ENCODE data around the gene DDX20.

DDX20 gene

DNA sequence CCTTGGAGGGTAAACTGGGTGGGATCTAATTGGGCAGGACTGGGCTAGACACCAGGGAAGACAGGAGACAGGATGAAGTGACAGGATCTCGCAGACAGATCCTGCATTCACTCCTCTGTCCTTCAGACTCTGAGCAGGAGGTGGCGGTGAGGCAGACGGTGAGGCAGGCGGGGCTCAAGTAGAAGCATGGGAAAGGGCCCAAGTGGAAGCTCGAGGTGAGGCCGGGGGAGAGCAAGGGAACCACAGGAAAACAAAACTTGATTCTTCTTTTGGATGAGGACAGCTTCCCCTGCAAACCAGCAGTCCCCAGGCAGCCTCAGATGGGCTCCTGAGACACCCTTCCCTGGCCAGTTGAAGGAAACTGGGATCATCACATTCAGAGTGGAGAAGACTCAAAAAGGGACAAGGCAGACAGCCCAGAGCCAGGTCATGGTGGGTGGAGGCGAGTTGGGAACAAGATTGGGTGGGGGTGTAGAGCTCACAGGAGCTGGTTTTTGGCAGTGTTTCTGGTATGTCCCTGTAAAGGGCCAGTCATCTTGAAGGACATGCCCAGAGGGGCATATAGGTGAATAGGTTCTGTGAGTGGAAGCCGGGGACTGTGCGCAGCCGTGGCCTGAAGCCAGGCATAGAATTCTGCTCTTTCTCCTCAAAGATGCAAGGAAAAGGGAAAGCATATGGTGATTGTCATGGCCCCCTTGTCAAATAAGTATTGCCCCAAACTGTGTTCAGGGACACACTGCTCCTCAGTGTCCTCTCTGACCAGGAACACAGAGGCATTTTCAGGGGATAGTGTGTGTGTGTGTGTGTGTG, 34.5 kb upstream of the DDX20 start:
- FAIRE-seq (no peak), DNase-seq (ENCODE audit: insufficient read length, low spot score) (no peak)
- TF ChIP-seq POLR2AphosphoS5 (IDR thresholded peaks at IDR 0.05; ENCODE audit: low read depth, low read length): no peak
- TF ChIP-seq POLR2A (IDR thresholded peaks at IDR 0.05; ENCODE audit: low read depth, low read length): no peak; the same call in 1 of the 2 replicates
- TF ChIP-seq TAF1 (IDR thresholded peaks at IDR 0.05; ENCODE audit: low read depth, low read length): no peak
- no peak for TF ChIP-seq SPI1 (IDR thresholded peaks at IDR 0.05; ENCODE audit: low read depth, low read length)
- no peak for TF ChIP-seq POU2F2 (IDR thresholded peaks at IDR 0.05; ENCODE audit: low read depth, low read length)
- no peak for TF ChIP-seq PAX5 (IDR thresholded peaks at IDR 0.05; ENCODE audit: insufficient read depth, low read length, severe bottlenecking)

DNA sequence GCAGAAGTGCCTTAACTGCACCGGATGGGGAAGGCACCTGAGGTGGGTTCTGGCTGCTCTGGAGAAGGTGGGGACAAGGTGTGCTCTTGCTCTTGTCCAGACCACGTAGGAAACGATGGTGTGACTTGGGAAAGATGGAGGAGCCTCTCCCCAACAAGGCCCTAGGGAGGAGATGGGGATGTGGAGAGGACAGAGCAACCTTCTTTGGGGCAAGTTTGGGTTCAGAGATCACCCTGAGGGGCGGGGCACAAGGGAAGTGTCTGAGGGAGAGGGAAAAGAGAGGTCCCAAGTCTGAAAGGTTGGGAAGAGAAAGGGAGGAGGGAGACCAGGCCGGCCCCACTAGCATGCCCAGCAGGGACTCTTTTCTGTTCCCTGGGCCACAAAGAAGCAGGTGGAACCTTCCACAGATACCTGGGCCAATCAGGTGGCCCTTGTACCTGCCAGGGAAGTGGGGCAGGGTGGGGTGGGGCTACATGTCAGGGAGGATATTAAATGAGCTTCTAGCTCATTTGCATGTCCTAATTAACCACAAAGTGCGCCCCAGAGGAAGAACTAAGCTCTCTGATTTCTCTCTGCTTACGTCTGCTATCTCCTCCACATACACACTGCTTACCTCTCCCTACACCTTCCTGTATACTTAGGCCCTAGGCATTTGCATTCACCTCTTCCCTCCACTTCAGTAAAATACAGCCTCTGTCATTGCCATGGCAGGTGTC, 32.5 kb upstream of the DDX20 start:
- FAIRE-seq (no peak), DNase-seq (ENCODE audit: insufficient read length, low spot score) (no peak)
- no peak for TF ChIP-seq TAF1 (IDR thresholded peaks at IDR 0.05; ENCODE audit: low read depth, low read length)
- TF ChIP-seq POU2F2 (IDR thresholded peaks at IDR 0.05; ENCODE audit: low read depth, low read length): no peak
- no peak for TF ChIP-seq POLR2A (IDR thresholded peaks at IDR 0.05; ENCODE audit: low read depth, low read length)
- no peak for TF ChIP-seq SPI1 (IDR thresholded peaks at IDR 0.05; ENCODE audit: low read depth, low read length)
- TF ChIP-seq PAX5 (IDR thresholded peaks at IDR 0.05; ENCODE audit: insufficient read depth, low read length, severe bottlenecking): no peak
- no peak for TF ChIP-seq POLR2AphosphoS5 (IDR thresholded peaks at IDR 0.05; ENCODE audit: low read depth, low read length)

DNA sequence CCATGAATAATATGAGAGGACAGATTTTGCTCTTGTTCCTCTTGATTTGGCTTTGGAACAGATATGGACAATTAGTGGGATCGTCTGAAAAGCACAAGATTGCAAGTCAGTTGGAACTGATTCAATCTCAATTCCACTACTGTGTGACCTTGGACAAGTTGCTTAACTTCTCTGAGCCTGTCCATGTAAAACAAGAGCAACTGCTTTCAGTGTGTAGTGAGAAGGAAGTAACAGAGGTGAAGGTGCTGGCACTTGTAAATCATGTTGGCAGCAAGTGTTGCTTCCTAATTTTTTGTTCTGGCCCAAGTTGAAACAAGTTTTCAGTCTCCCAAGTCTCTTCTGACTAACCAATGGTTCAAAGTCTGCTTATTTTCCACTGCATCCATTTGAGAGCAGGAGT, 31.8 kb upstream of the DDX20 start:
- TF ChIP-seq PAX5 (IDR thresholded peaks at IDR 0.05; ENCODE audit: insufficient read depth, low read length, severe bottlenecking): no peak
- TF ChIP-seq POU2F2 (IDR thresholded peaks at IDR 0.05; ENCODE audit: low read depth, low read length): no peak
- no peak for TF ChIP-seq SPI1 (IDR thresholded peaks at IDR 0.05; ENCODE audit: low read depth, low read length)
- TF ChIP-seq POLR2A (IDR thresholded peaks at IDR 0.05; ENCODE audit: low read depth, low read length): no peak
- TF ChIP-seq TAF1 (IDR thresholded peaks at IDR 0.05; ENCODE audit: low read depth, low read length): no peak
- no peak for TF ChIP-seq POLR2AphosphoS5 (IDR thresholded peaks at IDR 0.05; ENCODE audit: low read depth, low read length)
- FAIRE-seq (no peak), DNase-seq (ENCODE audit: insufficient read length, low spot score) (no peak)

DNA sequence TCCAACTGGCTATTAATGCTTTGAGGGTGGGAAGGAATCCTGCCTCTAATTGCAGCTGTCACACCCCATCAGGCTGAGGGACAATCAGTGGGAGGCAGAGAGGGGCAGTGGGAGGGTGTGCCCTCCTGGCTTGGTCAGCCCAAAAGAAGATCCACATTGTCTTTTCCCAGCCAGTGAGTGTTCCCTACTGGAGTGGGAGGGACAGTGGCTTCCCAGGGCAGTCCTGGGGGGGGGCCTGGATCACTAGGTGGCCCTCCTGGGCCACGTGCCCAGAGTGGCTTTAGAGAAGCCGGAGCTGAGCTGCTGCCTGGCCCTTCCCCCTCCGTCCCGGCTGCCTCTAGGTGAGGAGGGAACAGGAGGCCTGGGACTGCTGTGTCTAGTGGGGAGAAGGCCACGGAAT, 30.5 kb upstream of the DDX20 start:
- FAIRE-seq (no peak), DNase-seq (ENCODE audit: insufficient read length, low spot score) (no peak)
- TF ChIP-seq SPI1 (IDR thresholded peaks at IDR 0.05; ENCODE audit: low read depth, low read length) (no peak), TAF1 (IDR thresholded peaks at IDR 0.05; ENCODE audit: low read depth, low read length) (no peak), POLR2A (IDR thresholded peaks at IDR 0.05; ENCODE audit: low read depth, low read length) (no peak), POU2F2 (IDR thresholded peaks at IDR 0.05; ENCODE audit: low read depth, low read length) (no peak), POLR2AphosphoS5 (IDR thresholded peaks at IDR 0.05; ENCODE audit: low read depth, low read length) (no peak), PAX5 (IDR thresholded peaks at IDR 0.05; ENCODE audit: insufficient read depth, low read length, severe bottlenecking) (no peak)

DNA sequence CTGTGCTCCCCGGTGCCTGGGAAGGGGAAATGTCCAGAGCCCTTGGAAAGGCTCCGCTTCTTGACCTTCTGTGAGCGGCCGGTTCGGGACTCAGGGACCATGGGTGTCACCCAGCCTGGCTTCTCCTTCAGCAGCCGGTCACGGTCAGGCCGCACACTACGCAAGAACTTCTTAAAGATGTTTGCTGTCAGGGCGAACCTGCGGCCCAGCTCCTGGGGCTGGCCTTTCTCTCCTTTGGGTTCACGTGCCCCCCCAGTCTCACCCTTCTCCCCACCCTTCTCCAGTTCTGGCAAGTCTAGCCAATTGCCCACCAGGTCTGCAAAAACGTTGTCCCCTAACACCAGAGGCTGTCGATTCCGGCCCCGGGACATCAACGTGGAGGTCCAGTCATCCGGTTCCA, 28.6 kb upstream of the DDX20 start:
- no peak for FAIRE-seq
- TF ChIP-seq SPI1 (IDR thresholded peaks at IDR 0.05; ENCODE audit: low read depth, low read length): no peak
- no peak for TF ChIP-seq TAF1 (IDR thresholded peaks at IDR 0.05; ENCODE audit: low read depth, low read length)
- no peak for TF ChIP-seq POLR2A (IDR thresholded peaks at IDR 0.05; ENCODE audit: low read depth, low read length)
- TF ChIP-seq POU2F2 (IDR thresholded peaks at IDR 0.05; ENCODE audit: low read depth, low read length): no peak
- no peak for TF ChIP-seq PAX5 (IDR thresholded peaks at IDR 0.05; ENCODE audit: insufficient read depth, low read length, severe bottlenecking)
- no peak for DNase-seq (ENCODE audit: insufficient read length, low spot score)

DNA sequence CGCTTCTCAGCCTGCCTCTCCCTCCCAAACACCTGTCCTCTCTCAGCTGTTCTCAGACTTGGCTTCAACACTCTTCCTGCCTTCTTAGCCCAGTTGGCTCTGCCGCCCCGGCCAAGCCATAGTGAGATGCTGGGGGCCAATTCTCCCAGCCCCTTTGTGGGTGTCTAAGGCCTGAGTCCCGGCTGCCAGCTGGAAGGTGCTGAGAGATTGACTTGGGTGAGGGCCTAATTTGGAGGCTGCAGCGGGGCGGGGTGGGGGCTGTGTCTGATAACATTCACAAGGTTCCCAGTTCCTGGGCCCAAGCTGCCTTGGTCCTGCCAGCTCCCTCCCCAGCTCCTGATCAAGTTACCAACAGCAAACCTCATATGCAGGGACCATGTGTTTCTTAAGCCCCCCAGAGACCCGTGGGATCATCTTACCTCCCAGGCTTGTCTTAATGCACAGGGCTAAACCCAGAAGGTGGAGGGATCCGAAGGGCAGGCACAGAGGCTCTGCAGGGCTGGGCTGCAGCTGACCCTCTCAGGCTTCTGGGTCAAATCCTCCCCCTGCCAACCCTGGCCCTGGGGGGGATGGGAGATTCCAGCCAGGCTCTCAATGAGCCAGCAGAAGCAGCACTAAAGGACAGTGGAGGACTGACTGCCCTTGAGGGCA, 26.3 kb upstream of the DDX20 start:
- no peak for FAIRE-seq
- no peak for TF ChIP-seq PAX5 (IDR thresholded peaks at IDR 0.05; ENCODE audit: insufficient read depth, low read length, severe bottlenecking)
- no peak for TF ChIP-seq POLR2AphosphoS5 (IDR thresholded peaks at IDR 0.05; ENCODE audit: low read depth, low read length)
- TF ChIP-seq SPI1 (IDR thresholded peaks at IDR 0.05; ENCODE audit: low read depth, low read length): no peak
- no peak for TF ChIP-seq POU2F2 (IDR thresholded peaks at IDR 0.05; ENCODE audit: low read depth, low read length)
- no peak for TF ChIP-seq POLR2A (IDR thresholded peaks at IDR 0.05; ENCODE audit: low read depth, low read length)
- TF ChIP-seq TAF1 (IDR thresholded peaks at IDR 0.05; ENCODE audit: low read depth, low read length): no peak
- DNase-seq (ENCODE audit: insufficient read length, low spot score): no peak

DNA sequence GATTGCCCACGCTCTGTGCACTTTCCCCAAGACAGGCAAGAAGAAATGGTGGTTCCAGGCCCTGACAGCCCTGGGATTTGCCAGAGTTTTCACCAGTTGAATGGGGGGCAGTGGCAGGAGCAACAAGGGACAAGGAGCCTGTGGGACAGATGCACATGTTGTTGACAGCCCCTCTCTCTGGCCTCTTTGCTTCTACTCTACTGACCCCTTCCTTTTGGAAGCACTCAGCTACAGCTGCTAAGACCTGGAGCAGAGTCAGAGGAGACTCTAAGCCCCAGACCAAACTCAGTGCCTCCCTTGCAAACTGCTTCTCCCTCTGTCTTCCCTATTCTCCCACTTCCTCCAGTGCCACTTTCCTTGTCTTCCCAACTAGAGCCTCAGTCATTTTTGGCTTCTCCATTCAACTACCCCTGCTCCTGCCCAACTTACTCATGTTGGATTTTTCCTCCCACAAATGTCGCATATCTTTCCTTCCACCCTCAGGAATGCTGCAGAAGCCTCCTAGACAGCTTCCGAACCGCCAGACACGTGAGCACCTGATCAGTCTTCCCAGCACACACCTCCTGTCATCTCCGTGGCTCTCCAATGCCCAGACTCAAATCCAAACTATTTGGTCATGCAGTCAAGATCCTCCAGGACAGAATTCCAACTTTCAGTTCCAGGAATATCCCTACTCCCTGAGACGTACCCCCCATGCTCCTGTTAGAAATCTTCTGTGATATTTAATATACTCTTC, 25.6 kb upstream of the DDX20 start:
- DNase-seq (ENCODE audit: insufficient read length, low spot score) (no peak), FAIRE-seq (no peak)
- TF ChIP-seq TAF1 (IDR thresholded peaks at IDR 0.05; ENCODE audit: low read depth, low read length) (no peak), POU2F2 (IDR thresholded peaks at IDR 0.05; ENCODE audit: low read depth, low read length) (no peak), PAX5 (IDR thresholded peaks at IDR 0.05; ENCODE audit: insufficient read depth, low read length, severe bottlenecking) (no peak), POLR2A (IDR thresholded peaks at IDR 0.05; ENCODE audit: low read depth, low read length) (no peak)

DNA sequence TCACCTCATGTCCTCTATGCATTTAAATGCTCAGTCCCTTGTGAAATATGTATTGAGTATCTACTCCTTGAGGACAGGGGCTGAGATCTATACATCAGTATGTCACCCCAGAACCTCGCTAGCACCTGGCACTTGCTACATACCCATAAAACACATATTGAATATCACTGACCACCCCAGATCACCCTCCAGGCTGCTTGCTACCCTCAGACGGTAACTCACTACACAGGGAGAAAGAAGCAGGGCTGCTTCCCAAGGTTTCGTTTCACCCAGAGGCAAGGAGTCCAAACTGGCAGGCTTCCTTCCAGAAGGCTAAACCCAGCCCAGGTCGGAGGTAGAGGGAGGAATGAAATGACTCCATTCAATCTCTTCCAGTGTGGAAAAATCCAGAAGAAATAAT, 25.0 kb upstream of the DDX20 start:
- DNase-seq (ENCODE audit: insufficient read length, low spot score) (no peak), FAIRE-seq (no peak)
- TF ChIP-seq POLR2A (IDR thresholded peaks at IDR 0.05; ENCODE audit: low read depth, low read length): no peak
- no peak for TF ChIP-seq SPI1 (IDR thresholded peaks at IDR 0.05; ENCODE audit: low read depth, low read length)
- no peak for TF ChIP-seq TAF1 (IDR thresholded peaks at IDR 0.05; ENCODE audit: low read depth, low read length)
- no peak for TF ChIP-seq POU2F2 (IDR thresholded peaks at IDR 0.05; ENCODE audit: low read depth, low read length)
- TF ChIP-seq PAX5 (IDR thresholded peaks at IDR 0.05; ENCODE audit: insufficient read depth, low read length, severe bottlenecking): no peak
- no peak for TF ChIP-seq POLR2AphosphoS5 (IDR thresholded peaks at IDR 0.05; ENCODE audit: low read depth, low read length)

Data from GM12891 (cell line).